HUES64 (cell line): ENCODE results near the gene TMEM14C.
A peak's percentile ranks its signal among the peaks of the same experiment; 100 is the strongest.
"Not testable (repeated sequence)": the region's sequence is repeated elsewhere in the genome, so short reads cannot be mapped to it uniquely, and the experiment has no call there.

Experiments used
- H3K27ac ChIP-seq: 2 replicates; pipeline ENCODE4 v1.7.0; 2013; ENCODE audit warnings: low read depth, low read length, inconsistent platforms
- H3K27me3 ChIP-seq: 2 replicates; pipeline ENCODE4 v1.6.1; 2013; ENCODE audit warnings: mild to moderate bottlenecking, low read length; ENCODE audit not compliant: insufficient read depth
- H3K36me3 ChIP-seq: 2 replicates; pipeline ENCODE4 v1.6.1; 2013; ENCODE audit warnings: mild to moderate bottlenecking, low read length; ENCODE audit not compliant: insufficient read depth
- H3K4me1 ChIP-seq: 2 replicates; pipeline ENCODE4 v1.6.1; 2013; ENCODE audit warnings: mild to moderate bottlenecking, low read length, moderate library complexity; ENCODE audit not compliant: insufficient read depth
- H3K4me3 ChIP-seq: 2 replicates; pipeline ENCODE4 v1.5.1; 2013; ENCODE audit warnings: mild to moderate bottlenecking, low read length, moderate library complexity
- H3K9ac ChIP-seq: 2 replicates; pipeline ENCODE4 v1.6.1; 2013; ENCODE audit warnings: mild to moderate bottlenecking, low read depth, low read length
- H3K9me3 ChIP-seq: 2 replicates; pipeline ENCODE4 v1.6.1; 2013; ENCODE audit warnings: low read depth, low read length; ENCODE audit not compliant: insufficient read depth
- WGBS: fragments of 150-250, 120-280 bp; methylation state at CpG from one replicate; pipeline ENCODE4 v1.1.7; 2013; ENCODE audit warnings: missing lambda C conversion rate; 5-methylcytosine and 5-hydroxymethylcytosine counted together

The TMEM14C gene

GRCh38 chr6:10742251-10742650 is 19.4 kb downstream of the TMEM14C start:
- 94% methylated on average over 12 of the region's 12 CpGs for WGBS
- Histone ChIP-seq H3K36me3 (no peaks in the 10 kb centered on the region), H3K4me3 (no peak overlapping the region), H3K9ac (no peak overlapping the region), H3K27ac (no peak overlapping the region), H3K9me3 (no peaks in the 10 kb centered on the region), H3K27me3 (no peaks in the 10 kb centered on the region), H3K4me1 (peaks cover 11% of the 10 kb centered on the region; the same call in 1 of the 2 replicates)

- 86% methylated on average over 4 of the region's 6 CpGs for WGBS
These were observed 20.6 kb downstream of the TMEM14C start for GRCh38 chr6:10743515-10743914.

GRCh38 chr6:10745116-10745515 is 22.2 kb downstream of the TMEM14C start:
- 74% methylated on average over 5 of the region's 5 CpGs for WGBS
- no peak overlapping the region for H3K9ac ChIP-seq

More at GRCh38 chr6:10743515-10743914, 20.6 kb downstream of the TMEM14C start:
- Histone ChIP-seq H3K27ac (no peak overlapping the region), H3K36me3 (no peaks in the 10 kb centered on the region), H3K9ac (no peak overlapping the region), H3K9me3 (no peaks in the 10 kb centered on the region), H3K4me3 (no peak overlapping the region), H3K4me1 (peaks cover 14% of the 10 kb centered on the region), H3K27me3 (no peaks in the 10 kb centered on the region)

GRCh38 chr6:10746915-10747250 is 24.0 kb downstream of the TMEM14C start:
- peaks cover 29% of the 10 kb centered on the region for H3K36me3 ChIP-seq
- WGBS, result 79% methylated on average over 9 of the region's 9 CpGs
- H3K9ac ChIP-seq, result peak overlapping the region; percentile 11; the same call in 1 of the 2 replicates
- H3K27ac ChIP-seq, result peak overlapping the region; percentile 22; the same call in 1 of the 2 replicates
- H3K27me3 ChIP-seq, result no peaks in the 10 kb centered on the region
- H3K9me3 ChIP-seq, result no peaks in the 10 kb centered on the region
- H3K4me1 ChIP-seq, result peaks cover 22% of the 10 kb centered on the region
- H3K4me3 ChIP-seq, result peak overlapping the region; percentile 100

More at GRCh38 chr6:10745116-10745515, 22.2 kb downstream of the TMEM14C start:
- Histone ChIP-seq H3K4me3 (no peak overlapping the region), H3K27ac (no peak overlapping the region), H3K27me3 (no peaks in the 10 kb centered on the region), H3K36me3 (peaks cover 12% of the 10 kb centered on the region), H3K9me3 (no peaks in the 10 kb centered on the region), H3K4me1 (peaks cover 22% of the 10 kb centered on the region)

DNA sequence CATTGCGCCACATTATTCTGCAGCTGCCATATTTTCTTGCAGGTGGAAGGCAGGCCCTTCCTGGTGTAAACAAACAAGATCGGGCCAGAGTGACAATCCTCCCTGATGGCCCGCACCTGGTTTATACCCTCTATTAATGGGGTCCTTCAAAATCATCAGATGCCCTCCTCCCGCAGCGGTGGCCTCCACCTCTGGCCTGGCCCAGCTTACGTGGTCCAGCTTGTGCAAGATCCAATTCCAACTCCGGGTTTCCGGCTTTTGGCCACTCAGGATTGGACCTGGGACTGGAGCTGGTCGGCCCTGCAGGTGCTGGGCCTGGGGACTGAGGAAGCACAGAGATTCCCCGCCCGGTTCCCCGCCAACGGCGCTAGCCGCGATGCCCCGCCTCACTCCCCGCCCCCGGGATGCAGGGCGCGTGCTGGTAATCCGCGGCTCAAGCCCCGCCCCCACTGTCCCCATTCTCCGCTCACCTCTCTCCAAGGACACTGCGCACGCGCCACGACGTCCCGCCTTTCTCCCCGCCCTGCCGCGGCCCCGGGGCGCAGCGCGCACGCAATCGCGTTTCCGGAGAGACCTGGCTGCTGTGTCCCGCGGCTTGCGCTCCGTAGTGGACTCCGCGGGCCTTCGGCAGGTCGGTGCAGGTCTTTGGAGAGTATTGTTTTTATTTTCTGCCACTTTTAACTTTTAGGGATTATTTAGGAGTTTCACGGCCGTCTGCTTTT is 24.5 kb downstream of the TMEM14C start, which contains the start of gene TMEM14B:
TMEM14B (plus strand) TSS at position 555 of the 722 bp plus-strand sequence. CDS start 1,441 bp downstream, outside the sequence.
- Histone ChIP-seq H3K27me3 (no peaks in the 10 kb centered on the region), H3K4me3 (peak within 1 kb of the TSS; percentile 100), H3K9me3 (no peaks in the 10 kb centered on the region), H3K4me1 (peaks cover 22% of the 10 kb centered on the region), H3K27ac (peak within 1 kb of the TSS; percentile 72), H3K36me3 (peaks cover 33% of the 10 kb centered on the region), H3K9ac (peak within 1 kb of the TSS; percentile 99)
- 4% methylated on average over 52 of the region's 52 CpGs for WGBS

GRCh38 chr6:10749734-10750133 is 26.9 kb downstream of the TMEM14C start:
- Histone ChIP-seq H3K36me3 (peaks cover 56% of the 10 kb centered on the region), H3K27me3 (no peaks in the 10 kb centered on the region), H3K27ac (peak overlapping the region; percentile 35; the same call in 1 of the 2 replicates), H3K9me3 (no peaks in the 10 kb centered on the region), H3K4me3 (0 out of 2 replicates have a peak overlapping the region, but pooled peaks have one; percentile 100), H3K9ac (peak overlapping the region; percentile 36; the same call in 1 of the 2 replicates), H3K4me1 (peaks cover 20% of the 10 kb centered on the region)
- 80% methylated on average over 2 of the region's 2 CpGs for WGBS

- H3K4me1 ChIP-seq, result peaks cover 20% of the 10 kb centered on the region
- H3K9me3 ChIP-seq, H3K4me3 ChIP-seq, H3K27me3 ChIP-seq, H3K27ac ChIP-seq, H3K9ac ChIP-seq: not testable (repeated sequence)
- WGBS, result 92% methylated on average over 6 of the region's 6 CpGs
- H3K36me3 ChIP-seq, result peaks cover 65% of the 10 kb centered on the region
These were observed 27.7 kb downstream of the TMEM14C start for GRCh38 chr6:10750568-10750967.

DNA sequence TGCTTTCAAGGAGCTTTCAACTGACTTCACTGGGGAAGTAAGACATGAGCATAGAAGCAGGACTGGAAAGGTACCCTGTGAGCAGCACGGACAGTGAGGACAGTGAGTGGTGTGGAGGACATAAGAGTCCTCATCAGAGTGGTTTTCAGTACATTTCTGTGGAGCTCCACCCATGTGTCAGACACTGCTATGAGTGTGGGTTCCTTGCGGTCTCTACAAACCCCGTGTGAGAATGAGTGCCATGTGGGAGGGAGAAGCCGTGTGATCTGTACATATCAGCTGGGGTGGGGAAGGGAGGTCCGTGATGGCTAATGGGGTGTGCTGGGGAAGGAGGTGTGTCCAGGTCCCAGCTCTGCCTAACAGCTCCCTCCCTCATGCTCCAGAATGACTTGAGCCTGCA is 28.9 kb downstream of the TMEM14C start:
- not testable (repeated sequence) for H3K27me3 ChIP-seq, H3K27ac ChIP-seq, H3K9ac ChIP-seq, H3K9me3 ChIP-seq, H3K4me3 ChIP-seq
- WGBS, result 84% methylated on average over 5 of the region's 5 CpGs
- Histone ChIP-seq H3K4me1 (peaks cover 16% of the 10 kb centered on the region), H3K36me3 (peaks cover 76% of the 10 kb centered on the region)

- WGBS, result 100% methylated on average over 1 of the region's 1 CpG
- Histone ChIP-seq H3K27me3 (no peaks in the 10 kb centered on the region), H3K4me3 (no peak overlapping the region), H3K27ac (no peak overlapping the region), H3K4me1 (no peaks in the 10 kb centered on the region; the same call in 1 of the 2 replicates), H3K9me3 (no peaks in the 10 kb centered on the region), H3K9ac (no peak overlapping the region), H3K36me3 (peaks cover 84% of the 10 kb centered on the region)
These were observed 33.2 kb downstream of the TMEM14C start for GRCh38 chr6:10756085-10756484.

DNA sequence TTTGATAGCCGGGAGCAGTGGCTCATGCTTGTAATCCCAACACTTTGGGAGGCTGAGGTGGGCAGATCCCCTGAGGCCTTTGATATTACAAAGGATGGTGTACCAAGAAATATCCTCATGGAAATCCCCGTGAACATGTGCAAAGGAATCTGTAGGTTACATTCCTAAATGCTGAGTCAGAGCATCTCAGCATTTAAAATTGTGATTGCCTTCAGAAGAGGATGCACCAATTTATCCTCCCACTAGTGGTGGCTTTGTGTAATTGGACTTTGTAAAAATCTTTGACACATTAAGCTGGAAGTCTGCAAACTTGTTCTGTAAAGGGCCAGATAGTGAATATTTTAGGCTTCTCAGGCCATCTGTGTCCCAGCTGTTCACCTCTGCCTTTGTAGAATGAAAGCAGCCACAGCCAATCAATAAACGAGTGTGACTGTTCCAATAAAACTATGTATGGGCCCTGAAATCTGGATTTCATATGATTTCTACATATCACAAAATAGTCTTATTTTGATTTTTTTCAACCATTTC is 36.5 kb downstream of the TMEM14C start:
- H3K27ac ChIP-seq, result no peak overlapping the region

DNA sequence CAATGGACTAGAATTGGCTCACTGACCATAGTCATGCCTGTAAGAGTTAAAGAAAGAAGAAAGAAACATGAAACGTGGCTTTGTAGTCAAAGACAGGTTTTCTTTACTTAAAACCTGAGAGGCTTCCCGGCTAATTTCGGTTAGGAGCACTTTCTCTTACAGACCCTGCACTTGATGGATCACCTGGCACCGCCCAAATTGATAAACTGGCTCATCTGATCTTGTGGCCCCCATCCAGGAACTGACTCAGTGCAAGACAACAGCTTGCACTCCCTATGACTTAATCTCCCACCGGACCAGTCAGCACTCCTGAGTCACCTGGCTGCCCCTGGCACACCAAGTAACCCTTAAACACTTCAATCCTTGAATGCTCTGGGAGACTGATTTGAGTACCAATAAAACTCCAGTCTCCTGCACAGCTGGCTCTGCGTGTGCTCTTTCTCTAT is 37.0 kb downstream of the TMEM14C start:
- Histone ChIP-seq H3K36me3 (peaks cover 50% of the 10 kb centered on the region), H3K4me1 (no peaks in the 10 kb centered on the region; the same call in 1 of the 2 replicates), H3K27me3 (no peaks in the 10 kb centered on the region), H3K27ac (no peak overlapping the region), H3K9me3 (no peaks in the 10 kb centered on the region), H3K4me3 (no peak overlapping the region), H3K9ac (no peak overlapping the region)
- 94% methylated on average over 6 of the region's 6 CpGs for WGBS

More for the DNA sequence above, 36.5 kb downstream of the TMEM14C start:
- Histone ChIP-seq H3K36me3 (peaks cover 55% of the 10 kb centered on the region), H3K4me3 (no peak overlapping the region), H3K27me3 (no peaks in the 10 kb centered on the region), H3K9me3 (no peaks in the 10 kb centered on the region), H3K9ac (no peak overlapping the region), H3K4me1 (no peaks in the 10 kb centered on the region; the same call in 1 of the 2 replicates)
- WGBS, result 74% methylated on average over 3 of the region's 3 CpGs
